Adipocyte (in vitro differentiated cells): ENCODE results near the gene CDH23.
A peak's percentile ranks its signal among the peaks of the same experiment; 100 is the strongest.

Source experiments
- DNase-seq: peaks from one replicate; pipeline ENCODE4 v3.0.0-alpha.2; 2015; ENCODE audit warnings: low read depth
- H3K27me3 ChIP-seq: replicated peaks from 2 replicates; pipeline ENCODE4 v1.7.0; 2013; ENCODE audit warnings: mild to moderate bottlenecking, low read length, moderate library complexity; ENCODE audit not compliant: control insufficient read depth, insufficient read depth
- H3K36me3 ChIP-seq: 2 replicates; pipeline ENCODE4 v1.7.0; 2013; ENCODE audit warnings: low read length, mild to moderate bottlenecking, moderate library complexity; ENCODE audit not compliant: control insufficient read depth, insufficient read depth, severe bottlenecking
- H3K4me1 ChIP-seq: 2 replicates; pipeline ENCODE4 v1.7.0; 2013; ENCODE audit warnings: mild to moderate bottlenecking, low read length, moderate library complexity; ENCODE audit not compliant: control insufficient read depth, insufficient read depth
- H3K4me3 ChIP-seq: 2 replicates; pipeline ENCODE4 v1.7.0; 2013; ENCODE audit warnings: mild to moderate bottlenecking, low read length, moderate library complexity
- H3K9ac ChIP-seq: 2 replicates; pipeline ENCODE4 v1.7.0; 2013; ENCODE audit warnings: mild to moderate bottlenecking, low read length, moderate library complexity
- H3K9me3 ChIP-seq: 2 replicates; pipeline ENCODE4 v1.7.0; 2013; ENCODE audit warnings: mild to moderate bottlenecking, low read length, moderate library complexity; ENCODE audit not compliant: control insufficient read depth

Gene CDH23

DNA sequence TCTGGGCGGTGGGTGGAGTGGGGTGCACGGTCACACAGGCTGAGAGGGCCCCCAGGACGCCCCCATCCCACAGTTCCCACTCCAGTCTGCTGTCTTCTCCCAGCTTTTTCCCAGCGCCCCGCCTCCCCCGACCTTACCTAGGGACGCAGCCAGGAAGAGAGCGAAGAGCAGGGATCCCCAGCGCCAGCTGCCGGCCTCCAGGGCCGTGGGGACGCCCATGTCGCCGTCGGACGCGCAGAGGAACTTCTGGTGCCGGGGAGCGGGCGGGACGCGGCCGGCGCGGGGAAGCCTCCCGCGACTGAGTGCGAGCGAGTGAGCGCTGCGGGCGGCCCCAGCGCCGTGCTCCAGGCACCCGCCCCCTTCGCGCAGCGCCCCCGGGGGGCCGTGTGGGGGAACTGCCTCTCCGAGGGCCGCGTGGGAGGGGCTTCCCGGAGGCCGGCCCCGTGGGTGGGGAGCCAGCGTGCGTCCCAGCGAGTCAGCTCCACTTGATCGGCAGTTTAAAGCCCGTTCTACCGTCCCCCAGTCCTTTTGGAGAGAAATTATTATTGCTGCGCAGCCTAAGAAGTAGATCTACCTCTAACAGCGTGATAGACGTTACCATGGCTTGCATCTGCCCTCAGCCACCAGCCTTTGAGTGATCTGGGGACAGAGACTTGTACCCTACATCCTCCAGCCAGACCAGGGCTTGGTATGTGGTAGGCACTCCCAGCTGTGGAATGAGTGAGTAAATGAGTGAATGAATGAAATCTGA is 376.7 kb downstream of the CDH23 start, which contains the start of gene VSIR:
TSS of gene VSIR (minus strand) at position 300 of the 751 bp plus-strand sequence. CDS start at position 219, 81 bp downstream.
- H3K9ac ChIP-seq, result peak within 1 kb of the TSS; percentile 92
- H3K4me1 ChIP-seq, result peaks cover 66% of the 10 kb centered on the region
- H3K36me3 ChIP-seq, result no peaks in the 10 kb centered on the region
- H3K27me3 ChIP-seq, result no peaks in the 10 kb centered on the region
- peak; percentile 94 for DNase-seq
- no peaks in the 10 kb centered on the region for H3K9me3 ChIP-seq
- H3K4me3 ChIP-seq, result peak within 1 kb of the TSS; percentile 88

DNA sequence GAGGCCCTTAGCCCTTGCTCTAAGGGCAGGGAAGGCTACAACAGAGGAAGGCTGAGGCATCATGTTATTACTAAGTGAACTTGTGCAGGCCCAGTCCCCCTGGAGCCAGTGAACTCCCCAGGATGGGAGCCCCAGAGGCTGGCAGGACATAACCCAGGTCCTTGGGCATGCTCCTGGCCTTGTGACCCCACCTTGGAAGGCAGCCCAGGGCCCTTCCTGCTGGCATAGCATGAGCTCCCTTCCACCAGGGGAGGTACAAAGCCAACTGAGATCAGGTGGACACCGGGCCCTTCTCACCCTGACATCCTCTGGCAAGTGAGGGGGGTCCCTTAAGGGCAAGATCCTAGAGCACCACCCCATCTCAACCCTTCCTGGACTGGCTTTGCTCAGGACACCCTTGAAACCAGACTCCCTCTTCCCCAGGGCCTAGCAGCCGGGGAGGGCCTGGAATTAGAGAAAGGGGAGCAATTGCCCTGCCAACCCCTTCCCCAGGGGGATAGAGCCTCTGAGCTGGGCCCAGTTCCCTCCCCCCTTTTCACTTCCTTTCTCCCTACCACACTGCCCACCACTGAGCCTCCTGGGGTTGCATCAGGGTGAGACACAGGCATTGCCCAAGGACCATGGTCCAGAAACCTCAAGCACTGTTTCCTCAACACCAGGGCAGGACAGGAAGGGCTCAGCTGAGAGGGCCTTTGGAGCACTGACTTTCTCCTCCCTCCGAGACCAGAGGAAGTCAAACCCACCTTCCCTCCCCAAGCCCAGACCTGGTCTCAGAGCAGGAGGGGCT is 378.4 kb downstream of the CDH23 start:
- H3K9me3 ChIP-seq, result no peaks in the 10 kb centered on the region
- H3K4me1 ChIP-seq, result peaks cover 49% of the 10 kb centered on the region
- no peak overlapping the region for H3K4me3 ChIP-seq
- no peaks in the 10 kb centered on the region for H3K27me3 ChIP-seq
- H3K36me3 ChIP-seq, result no peaks in the 10 kb centered on the region
- H3K9ac ChIP-seq, result no peak overlapping the region
- DNase-seq, result no peak

DNA sequence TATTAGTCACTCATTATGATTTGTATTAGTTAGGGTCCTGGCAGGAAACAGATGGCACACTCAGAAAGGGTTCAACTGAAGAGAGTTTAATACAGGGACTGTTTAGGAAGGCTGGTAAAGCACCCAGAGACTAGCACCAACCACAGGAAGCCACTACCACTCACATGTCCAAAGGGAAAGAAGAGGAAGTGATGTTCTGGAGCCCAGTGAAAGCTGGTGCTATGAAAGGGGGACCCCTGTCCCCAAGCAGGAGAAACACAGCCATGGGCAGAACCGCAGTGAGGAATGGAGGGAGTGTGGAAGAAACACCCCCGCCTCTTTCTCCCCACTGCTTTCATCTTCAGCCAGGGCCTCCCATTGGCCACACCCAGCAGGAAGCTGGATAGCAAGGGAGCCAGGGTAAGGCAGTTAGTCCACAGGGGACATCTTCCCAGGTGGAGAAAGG is 379.8 kb downstream of the CDH23 start:
- H3K4me3 ChIP-seq, result no peak overlapping the region
- H3K9me3 ChIP-seq, result no peaks in the 10 kb centered on the region
- no peak for DNase-seq
- peaks cover 35% of the 10 kb centered on the region for H3K4me1 ChIP-seq
- H3K9ac ChIP-seq, result no peak overlapping the region
- H3K27me3 ChIP-seq, result peaks cover 5% of the 10 kb centered on the region
- H3K36me3 ChIP-seq, result no peaks in the 10 kb centered on the region

DNA sequence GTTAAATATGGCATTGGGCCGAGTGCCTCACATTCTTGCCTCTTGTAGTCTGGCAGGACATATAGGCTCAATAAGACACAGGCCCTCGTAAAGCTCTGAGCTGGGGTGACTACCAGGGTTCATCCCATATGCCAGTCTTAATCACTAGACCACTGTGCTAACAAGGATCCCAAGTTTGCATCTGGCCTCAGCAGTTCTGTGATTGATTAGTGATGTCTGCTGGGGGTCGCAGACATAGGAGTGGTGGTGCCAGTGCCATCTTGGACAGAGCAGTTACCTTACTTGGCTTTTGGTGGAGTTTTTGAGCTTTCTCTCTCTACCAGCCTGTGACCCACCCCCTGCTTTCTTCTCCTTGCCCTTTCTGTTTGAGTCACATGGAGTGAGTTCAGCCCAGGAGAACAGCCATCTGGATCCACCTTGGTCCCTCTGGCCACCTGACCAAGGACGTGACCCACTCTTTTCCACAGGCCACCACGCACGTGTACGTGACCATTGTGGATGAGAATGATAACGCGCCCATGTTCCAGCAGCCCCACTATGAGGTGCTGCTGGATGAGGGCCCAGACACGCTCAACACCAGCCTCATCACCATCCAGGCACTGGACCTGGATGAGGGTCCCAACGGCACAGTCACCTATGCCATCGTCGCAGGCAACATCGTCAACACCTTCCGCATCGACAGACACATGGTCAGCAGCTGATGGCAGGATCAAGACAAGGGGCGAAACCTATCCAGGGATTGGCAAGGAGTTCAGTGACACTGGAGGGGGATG is 380.7 kb downstream of the CDH23 start:
- Histone ChIP-seq H3K4me1 (peaks cover 26% of the 10 kb centered on the region), H3K9me3 (no peaks in the 10 kb centered on the region), H3K27me3 (peaks cover 11% of the 10 kb centered on the region), H3K36me3 (no peaks in the 10 kb centered on the region), H3K9ac (no peak overlapping the region), H3K4me3 (no peak overlapping the region)
- DNase-seq, result no peak

DNA sequence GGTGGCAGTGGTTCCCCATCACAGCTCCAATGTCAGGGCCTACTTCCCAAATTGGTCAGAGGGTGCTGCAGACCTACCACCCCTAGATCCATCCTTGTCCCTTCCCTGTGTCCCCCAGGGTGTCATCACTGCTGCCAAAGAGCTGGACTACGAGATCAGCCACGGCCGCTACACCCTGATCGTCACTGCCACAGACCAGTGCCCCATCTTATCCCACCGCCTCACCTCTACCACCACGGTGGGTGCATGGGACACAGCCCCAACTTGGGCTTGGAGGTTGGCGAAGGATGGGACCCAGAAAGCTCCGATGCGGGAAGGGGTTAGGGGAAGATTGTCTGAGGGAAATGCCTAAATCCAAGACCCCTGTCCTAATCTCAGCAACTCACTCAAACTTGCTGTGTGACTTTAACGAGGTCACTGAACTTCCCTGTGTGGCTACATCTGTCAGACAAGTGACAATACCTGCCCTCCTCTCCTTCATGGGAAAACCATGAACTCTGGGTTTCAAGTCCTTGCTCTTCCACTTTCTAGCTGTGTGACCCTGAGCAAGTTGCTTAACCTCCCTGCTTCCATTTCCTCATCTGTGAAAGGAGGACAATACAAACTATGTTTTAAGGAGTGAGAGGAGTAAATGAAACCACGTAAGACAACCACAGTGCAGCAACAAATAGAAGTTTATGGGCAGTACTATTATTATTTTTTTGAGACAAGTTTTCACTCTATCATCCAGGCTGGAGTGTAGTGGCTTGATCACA is 381.5 kb downstream of the CDH23 start:
- Histone ChIP-seq H3K4me1 (peaks cover 19% of the 10 kb centered on the region), H3K27me3 (peaks cover 18% of the 10 kb centered on the region), H3K4me3 (no peak overlapping the region), H3K36me3 (no peaks in the 10 kb centered on the region), H3K9me3 (no peaks in the 10 kb centered on the region), H3K9ac (no peak overlapping the region)
- DNase-seq, result no peak

DNA sequence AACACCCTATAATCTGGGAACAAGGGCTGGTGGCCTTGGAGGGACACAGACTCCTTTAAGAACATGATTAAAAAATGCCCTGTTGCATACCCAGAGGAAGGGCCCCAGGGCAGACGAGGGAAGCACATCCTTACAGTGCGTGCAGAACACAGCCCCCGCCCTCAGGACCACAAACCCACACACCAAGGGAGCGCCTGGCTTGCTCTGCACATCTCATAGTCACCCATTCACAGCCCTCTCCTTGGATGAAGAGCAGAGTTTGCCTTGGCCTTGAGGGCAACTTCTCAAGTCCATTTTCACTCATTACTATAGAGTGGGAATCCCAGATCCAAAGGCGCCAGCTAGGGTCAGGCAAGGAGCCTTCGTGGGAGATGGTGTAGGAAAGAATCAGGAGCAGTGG is 382.9 kb downstream of the CDH23 start:
- H3K36me3 ChIP-seq, result no peaks in the 10 kb centered on the region
- no peaks in the 10 kb centered on the region for H3K9me3 ChIP-seq
- H3K27me3 ChIP-seq, result peaks cover 31% of the 10 kb centered on the region
- H3K4me1 ChIP-seq, result peaks cover 10% of the 10 kb centered on the region
- no peak overlapping the region for H3K9ac ChIP-seq
- DNase-seq, result no peak
- H3K4me3 ChIP-seq, result no peak overlapping the region

DNA sequence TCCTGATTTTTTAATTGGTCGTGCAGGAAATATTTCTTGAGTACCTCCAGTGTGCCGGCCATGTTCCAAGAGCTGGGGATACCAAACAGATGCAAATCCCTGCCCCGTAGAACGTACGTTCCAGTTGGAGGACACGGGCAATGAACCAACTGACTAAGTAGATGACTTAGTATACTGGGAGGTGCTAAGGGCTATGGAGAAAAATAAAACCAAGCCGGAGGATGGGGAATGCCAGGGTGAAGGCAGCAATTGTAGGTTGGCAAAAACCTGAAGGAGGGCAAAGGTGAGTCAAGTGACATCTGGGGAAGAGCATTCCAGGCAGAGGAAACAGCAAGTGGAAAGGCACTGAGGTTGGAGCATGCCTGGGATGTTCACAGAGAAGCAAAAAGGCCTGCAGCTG is 383.4 kb downstream of the CDH23 start:
- Histone ChIP-seq H3K9me3 (no peaks in the 10 kb centered on the region), H3K4me3 (no peak overlapping the region), H3K9ac (no peak overlapping the region), H3K27me3 (peaks cover 35% of the 10 kb centered on the region), H3K36me3 (no peaks in the 10 kb centered on the region), H3K4me1 (peaks cover 5% of the 10 kb centered on the region)
- no peak for DNase-seq

DNA sequence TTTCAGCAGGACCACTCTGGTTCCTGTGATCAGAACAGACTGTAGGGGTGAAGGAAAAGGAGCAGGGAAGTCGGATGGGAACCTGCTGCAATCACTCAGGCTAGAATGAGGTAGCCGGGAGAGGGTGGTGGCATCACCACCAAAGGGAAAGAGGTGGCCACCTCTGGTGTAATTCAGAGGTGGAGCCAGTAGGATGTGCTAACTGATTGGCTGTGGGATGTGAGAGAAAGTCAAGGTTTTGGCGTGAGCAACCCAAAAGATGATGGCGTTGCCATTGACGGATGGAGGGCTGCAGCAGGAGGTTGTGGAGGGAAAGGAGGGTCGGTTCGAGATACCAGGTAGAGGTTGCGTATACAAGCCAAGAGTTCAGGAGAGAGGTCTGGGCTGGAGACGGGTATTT is 384.0 kb downstream of the CDH23 start:
- Histone ChIP-seq H3K27me3 (peaks cover 40% of the 10 kb centered on the region), H3K4me1 (no peaks in the 10 kb centered on the region), H3K9ac (no peak overlapping the region), H3K36me3 (no peaks in the 10 kb centered on the region), H3K4me3 (no peak overlapping the region), H3K9me3 (no peaks in the 10 kb centered on the region)
- no peak for DNase-seq

DNA sequence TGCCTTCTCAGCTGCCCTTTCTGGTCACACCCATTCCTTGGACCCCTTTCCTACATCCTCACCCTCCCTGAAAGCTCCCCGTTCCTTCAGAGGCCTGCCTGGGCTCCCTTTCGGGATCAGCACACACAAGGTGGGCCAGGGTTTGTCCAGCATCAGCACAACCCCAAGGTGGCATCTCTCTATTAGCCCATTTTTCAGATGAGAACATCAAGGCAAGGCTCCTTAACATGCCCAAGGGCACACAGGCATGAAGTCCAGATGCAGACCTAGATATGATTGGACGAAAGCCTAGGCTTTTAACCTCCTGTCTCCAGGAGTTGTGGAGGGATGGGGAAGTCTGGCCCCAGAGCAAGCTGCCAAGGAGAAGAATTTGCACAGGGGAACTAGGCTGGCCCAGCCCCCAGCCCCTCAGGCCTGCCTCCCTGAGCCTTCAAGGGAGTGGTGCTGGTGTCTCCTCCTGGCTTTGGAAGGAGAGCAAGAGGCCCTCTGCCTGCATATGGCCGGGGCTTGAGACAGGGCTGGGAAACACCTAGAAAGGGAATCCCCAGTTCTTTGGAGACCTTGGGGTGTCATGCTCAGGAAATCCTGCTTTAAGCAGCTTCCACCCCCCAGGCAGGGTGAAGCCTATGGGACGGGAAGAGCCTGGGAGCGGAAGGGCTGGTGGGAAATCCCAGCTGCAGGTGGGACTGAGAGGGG is 385.6 kb downstream of the CDH23 start:
- DNase-seq, result no peak
- no peak overlapping the region for H3K9ac ChIP-seq
- H3K9me3 ChIP-seq, result no peaks in the 10 kb centered on the region
- H3K4me1 ChIP-seq, result no peaks in the 10 kb centered on the region
- no peaks in the 10 kb centered on the region for H3K36me3 ChIP-seq
- H3K27me3 ChIP-seq, result peaks cover 47% of the 10 kb centered on the region
- H3K4me3 ChIP-seq, result no peak overlapping the region

DNA sequence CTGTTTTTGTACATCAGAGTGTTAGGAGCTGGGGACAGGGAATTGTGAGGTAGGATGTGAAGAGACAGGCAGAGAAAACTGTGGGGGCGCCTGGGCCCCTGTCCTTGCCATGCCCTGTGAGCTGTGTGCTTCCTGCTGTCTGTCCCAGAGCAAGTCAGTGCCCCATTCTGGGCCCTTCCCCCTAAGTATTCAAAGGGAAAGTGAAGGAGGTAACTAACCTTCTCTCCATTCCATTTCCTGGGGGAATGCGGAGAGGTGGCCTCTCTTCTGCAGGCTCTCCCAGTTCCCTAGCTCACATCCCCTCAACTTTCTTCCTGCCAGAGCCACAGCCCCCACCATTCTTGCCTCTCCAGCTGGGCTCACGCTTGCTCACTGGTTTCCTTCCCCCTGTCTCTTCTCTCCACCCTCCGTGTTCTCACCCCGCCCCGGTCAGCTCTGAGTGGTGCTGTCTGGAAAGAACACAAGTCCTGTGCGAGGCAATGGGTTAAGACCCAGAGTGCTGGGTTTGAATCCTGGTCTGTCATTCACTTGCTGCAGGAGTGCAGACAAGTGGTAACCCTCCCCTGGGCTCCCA is 386.3 kb downstream of the CDH23 start:
- H3K4me1 ChIP-seq, result no peaks in the 10 kb centered on the region
- peaks cover 47% of the 10 kb centered on the region for H3K27me3 ChIP-seq
- no peak overlapping the region for H3K9ac ChIP-seq
- no peak for DNase-seq
- H3K36me3 ChIP-seq, result no peaks in the 10 kb centered on the region
- no peaks in the 10 kb centered on the region for H3K9me3 ChIP-seq
- H3K4me3 ChIP-seq, result no peak overlapping the region
